ENCODE data around the gene NOTUM. TPM values are rescaled to one million over a fixed set of nuclear protein-coding genes. Genes with fewer than 3 reads are reported as not detected.
A peak's percentile ranks its signal among the peaks of the same experiment; 100 is the strongest.

NOTUM gene
- total and polyA plus RNA-seq, 9 of the 15 experiments (the other 6 are each of a cell fraction or from before 2014, with no cell fraction given): 0.03 to 14.0 (median 4.1) TPM

- 0 out of 2 replicates have a peak, but pooled peaks have one; percentile 19 for TF ChIP-seq AFF4 (CRISPR knock-in tag; IDR thresholded peaks at IDR 0.05)
- TF ChIP-seq XRCC5 (IDR thresholded peaks at IDR 0.05; ENCODE audit: low read depth, low read length): no peak
- no peak for TF ChIP-seq ZNF3 (CRISPR knock-in tag; IDR thresholded peaks at IDR 0.05)
- no peak for TF ChIP-seq IRF2 (CRISPR knock-in tag; IDR thresholded peaks at IDR 0.05)
- no peak for TF ChIP-seq NFYB (IDR thresholded peaks at IDR 0.05; ENCODE audit: extremely low read depth, insufficient read length)
- TF ChIP-seq ZNF217 (CRISPR knock-in tag; IDR thresholded peaks at IDR 0.05): no peak
- TF ChIP-seq VEZF1 (CRISPR knock-in tag; IDR thresholded peaks at IDR 0.05): peak; percentile 55
- peak; percentile 82 for TF ChIP-seq RBM22 (IDR thresholded peaks at IDR 0.05; ENCODE audit: low read depth, low read length, poor library complexity, severe bottlenecking)
- TF ChIP-seq ZKSCAN1 (IDR thresholded peaks at IDR 0.05; ENCODE audit: low read depth, low read length): no peak
- TF ChIP-seq POLR2AphosphoS2 (IDR thresholded peaks at IDR 0.05; ENCODE audit: low read length): peak; percentile 94
- TF ChIP-seq PHF21A (IDR thresholded peaks at IDR 0.05; ENCODE audit: borderline replicate concordance, low read depth): no peak
- no peak for TF ChIP-seq E2F1 (CRISPR knock-in tag; IDR thresholded peaks at IDR 0.05)
- TF ChIP-seq ZNF316 (IDR thresholded peaks at IDR 0.05): no peak
- peak; percentile 92 for TF ChIP-seq HMGN3 (IDR thresholded peaks at IDR 0.05; ENCODE audit: borderline replicate concordance, extremely low read depth, insufficient read length, low read depth, low read length)
- no peak for TF ChIP-seq SUPT5H (IDR thresholded peaks at IDR 0.05)
- 0 out of 2 replicates have a peak, but pooled peaks have one; percentile 43 for TF ChIP-seq MYNN (IDR thresholded peaks at IDR 0.05)
- TF ChIP-seq MYNN (CRISPR knock-in tag; IDR thresholded peaks at IDR 0.05): no peak
- TF ChIP-seq SRF (CRISPR knock-in tag; IDR thresholded peaks at IDR 0.05): 0 out of 4 replicates have a peak, but pooled peaks of 1 of the 2 experiments have one; percentile 32
- no peak for TF ChIP-seq KDM1A (IDR thresholded peaks at IDR 0.05)
- peak; percentile 91 to 92 for TF ChIP-seq NRF1 (conservative IDR thresholded peaks at IDR 0.05 in 1 of 2, IDR thresholded peaks at IDR 0.05 in 1 of 2)
- no peak for TF ChIP-seq ZNF311 (CRISPR knock-in tag; IDR thresholded peaks at IDR 0.05)
- TF ChIP-seq PML (IDR thresholded peaks at IDR 0.05; ENCODE audit: low read length): 0 out of 2 replicates have a peak, but pooled peaks have one; percentile 31
- TF ChIP-seq FUS (optimal IDR thresholded peaks at IDR 0.05; ENCODE audit: low read depth, low read length): peak; percentile 96
Observed at GRCh38 chr17:81917565-81918332, 43.2 kb downstream of the NOTUM start, which contains the start of gene SIRT7 (continued).
